OCI-LY7 (cell line): ENCODE data around the gene SLIT3. TPM values are rescaled to one million over a fixed set of nuclear protein-coding genes. Genes with fewer than 3 reads are reported as not detected.

Experiments
- BruUV-seq: library from RNA; stranded (reverse); fragments of 400-500 nt; replicated peaks from 2 replicates; lab custom pipeline; 2021; lab: Mats Ljungman, UMichigan
- CTCF ChIA-PET: fragments of 300-600 bp; sonication (Branson Sonifier 250); formaldehyde crosslinking; loops from one replicate; lab custom pipeline; 2022; ENCODE audit warnings: antibody characterized with exemption; ENCODE audit not compliant: unreplicated experiment; lab: Charles Lee
- POLR2A ChIA-PET: fragments of 300-600 bp; sonication (Branson Sonifier 250); formaldehyde crosslinking; loops from one replicate; lab custom pipeline; 2022; ENCODE audit warnings: antibody characterized with exemption; lab: Charles Lee
- DNase-seq: peaks from one replicate; pipeline ENCODE4 v3.0.0-alpha.2; 2015; ENCODE audit warnings: low spot score
- H2AFZ ChIP-seq: fragments of 200-600 bp; sonication (generic), shearing (Covaris generic); 2 replicates; pipeline ENCODE4 v1.6.1; 2014; ENCODE audit warnings: mild to moderate bottlenecking, antibody characterized with exemption, low read length, moderate library complexity
- H3K27ac ChIP-seq: fragments of 200-600 bp; sonication (generic); 2 replicates; pipeline ENCODE4 v1.5.1; 2014; ENCODE audit warnings: mixed run types, low read depth, mild to moderate bottlenecking, moderate library complexity, low read length, inconsistent platforms; ENCODE audit not compliant: poor library complexity, severe bottlenecking
- H3K36me3 ChIP-seq: fragments of 200-600 bp; sonication (generic); 2 replicates; pipeline ENCODE4 v1.6.1; 2014; ENCODE audit warnings: mild to moderate bottlenecking, antibody characterized with exemption, low read length, moderate library complexity, mixed read lengths; ENCODE audit not compliant: insufficient read depth
- H3K4me1 ChIP-seq: fragments of 200-600 bp; sonication (generic); 2 replicates; pipeline ENCODE4 v1.5.1; 2014; ENCODE audit warnings: mild to moderate bottlenecking, low read length; ENCODE audit not compliant: insufficient read depth, poor library complexity, severe bottlenecking
- H3K4me2 ChIP-seq: fragments of 200-600 bp; sonication (generic); 2 replicates; pipeline ENCODE4 v1.6.1; 2014; ENCODE audit warnings: mild to moderate bottlenecking, low read length
- H3K4me3 ChIP-seq: fragments of 200-600 bp; sonication (generic); 2 replicates; pipeline ENCODE4 v1.5.1; 2014; ENCODE audit warnings: mild to moderate bottlenecking, low read depth, low read length; ENCODE audit not compliant: poor library complexity, severe bottlenecking
- H3K79me2 ChIP-seq: fragments of 200-600 bp; sonication (generic); 2 replicates; pipeline ENCODE4 v1.6.1; 2016; ENCODE audit warnings: low read depth, mild to moderate bottlenecking, low read length, moderate library complexity, mixed read lengths; ENCODE audit not compliant: insufficient read depth
- H3K9me2 ChIP-seq: fragments of 200-600 bp; sonication (generic); 2 replicates; pipeline ENCODE4 v1.6.1; 2016; ENCODE audit warnings: mild to moderate bottlenecking, low read length, mixed read lengths; ENCODE audit not compliant: insufficient read depth
- H3K9me3 ChIP-seq: fragments of 200-600 bp; sonication (generic); 2 replicates; pipeline ENCODE4 v1.6.1; 2014; ENCODE audit warnings: mild to moderate bottlenecking, mixed run types, low read length, mixed read lengths
- H4K20me1 ChIP-seq: fragments of 200-600 bp; sonication (generic); 2 replicates; pipeline ENCODE4 v1.6.1; 2014; ENCODE audit warnings: mild to moderate bottlenecking, antibody characterized with exemption, low read length, moderate library complexity, mixed read lengths; ENCODE audit not compliant: insufficient read depth
- EZH2phosphoT487 ChIP-seq: fragments of 200-600 bp; sonication (generic); IDR thresholded peaks from 2 replicates; pipeline ENCODE4 v1.6.1; 2018; ENCODE audit warnings: low read depth, borderline replicate concordance, mild to moderate bottlenecking, mixed run types, antibody characterized with exemption, low read length, moderate library complexity, mixed read lengths
- intact Hi-C: fragments of 100-400 bp; cut with micrococcal nuclease; formaldehyde crosslinking; loops from one replicate; pipeline ENCODE4 v1.10.0; 2022; ENCODE audit not compliant: unreplicated experiment
- total RNA-seq, 2 experiments: library from RNA; depleted of rRNA in 1 of 2; stranded (reverse); fragments of >200 nt in 1 of 2; shearing (Covaris generic) in 1 of 2; gene quantifications; 2 replicates each; pipeline ENCODE4 v1.2.3, GENCODE V29; 2014 to 2022
- TF ChIP-seq, protein P1 (sequence below): fragments of 200-600 bp; sonication (generic); conservative IDR thresholded peaks from 2 replicates; pipeline ENCODE4 v1.5.1; 2014; ENCODE audit warnings: mild to moderate bottlenecking, antibody characterized with exemption, low read length, moderate library complexity, mixed read lengths

The SLIT3 gene
- total RNA-seq, 2 experiments from 2014 or later, result not detected

DNA sequence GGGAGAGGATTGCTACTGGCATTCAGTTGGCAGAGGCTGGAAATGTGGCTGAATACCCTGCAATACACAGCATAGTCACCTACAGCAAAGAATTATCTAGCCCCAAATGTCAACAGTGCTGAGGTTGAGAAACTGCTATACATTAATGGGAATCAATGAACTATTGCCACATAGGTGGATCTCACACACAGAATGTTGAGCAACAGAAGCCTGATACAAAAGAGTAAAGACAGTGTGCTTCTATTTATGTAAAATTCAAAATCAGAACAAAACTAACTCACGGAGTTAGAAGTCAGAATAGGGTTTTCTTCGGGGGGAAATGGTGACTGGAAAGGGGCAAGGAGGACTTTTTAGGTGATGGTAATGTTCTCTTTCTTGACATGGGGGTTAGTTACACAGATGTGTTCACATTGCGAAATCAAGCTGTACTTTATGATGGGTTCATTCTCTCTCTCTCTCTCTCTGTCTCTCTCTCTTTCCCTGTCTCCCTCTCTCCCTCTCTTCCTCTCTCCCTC, 676.0 kb downstream of the SLIT3 start:
- Histone ChIP-seq H3K4me2 (no peak overlapping the region), H3K9me3 (no peaks in the 10 kb centered on the region), H3K4me1 (no peaks in the 10 kb centered on the region), H3K4me3 (no peak overlapping the region), H2AFZ (no peak overlapping the region), H3K9me2 (no peaks in the 10 kb centered on the region), H3K27ac (no peak overlapping the region), H3K79me2 (no peaks in the 10 kb centered on the region), H3K36me3 (no peaks in the 10 kb centered on the region), H4K20me1 (no peaks in the 10 kb centered on the region)
- intact Hi-C loops, result no loop called here
- DNase-seq, result no peak
- no peak for TF ChIP-seq EZH2phosphoT487
- TF ChIP-seq, protein P1, sequence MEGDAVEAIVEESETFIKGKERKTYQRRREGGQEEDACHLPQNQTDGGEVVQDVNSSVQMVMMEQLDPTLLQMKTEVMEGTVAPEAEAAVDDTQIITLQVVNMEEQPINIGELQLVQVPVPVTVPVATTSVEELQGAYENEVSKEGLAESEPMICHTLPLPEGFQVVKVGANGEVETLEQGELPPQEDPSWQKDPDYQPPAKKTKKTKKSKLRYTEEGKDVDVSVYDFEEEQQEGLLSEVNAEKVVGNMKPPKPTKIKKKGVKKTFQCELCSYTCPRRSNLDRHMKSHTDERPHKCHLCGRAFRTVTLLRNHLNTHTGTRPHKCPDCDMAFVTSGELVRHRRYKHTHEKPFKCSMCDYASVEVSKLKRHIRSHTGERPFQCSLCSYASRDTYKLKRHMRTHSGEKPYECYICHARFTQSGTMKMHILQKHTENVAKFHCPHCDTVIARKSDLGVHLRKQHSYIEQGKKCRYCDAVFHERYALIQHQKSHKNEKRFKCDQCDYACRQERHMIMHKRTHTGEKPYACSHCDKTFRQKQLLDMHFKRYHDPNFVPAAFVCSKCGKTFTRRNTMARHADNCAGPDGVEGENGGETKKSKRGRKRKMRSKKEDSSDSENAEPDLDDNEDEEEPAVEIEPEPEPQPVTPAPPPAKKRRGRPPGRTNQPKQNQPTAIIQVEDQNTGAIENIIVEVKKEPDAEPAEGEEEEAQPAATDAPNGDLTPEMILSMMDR, result no peak
- ChIA-PET POLR2A (no interaction called here), CTCF (no interaction called here)
- BruUV-seq, result no TSS peak

DNA sequence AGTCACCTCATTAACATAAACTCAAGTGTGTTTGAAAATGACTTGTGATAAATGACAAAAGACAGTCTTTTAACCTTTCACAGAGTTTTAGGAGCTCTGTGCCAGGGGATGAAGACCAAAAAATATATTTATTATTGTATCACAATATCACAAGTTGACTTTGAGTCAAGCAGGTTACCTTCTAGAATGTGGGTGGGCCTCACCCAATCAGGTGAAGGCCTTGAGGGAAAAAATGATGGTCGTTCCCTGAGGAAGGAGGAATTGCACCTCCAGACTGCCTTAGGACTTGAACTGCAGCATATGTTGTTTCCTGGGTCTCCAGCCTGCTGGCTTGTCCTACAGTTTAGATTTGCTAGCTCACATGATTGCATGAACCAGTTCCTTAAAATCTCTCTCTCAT, 680.1 kb downstream of the SLIT3 start:
- intact Hi-C loops, result no loop called here
- no peaks in the 10 kb centered on the region for H3K9me2 ChIP-seq
- TF ChIP-seq, protein P1, result no peak
- TF ChIP-seq EZH2phosphoT487, result no peak
- no TSS peak for BruUV-seq
- no peak for DNase-seq
- no peak overlapping the region for H3K27ac ChIP-seq
- H3K4me2 ChIP-seq, result no peak overlapping the region
- no peaks in the 10 kb centered on the region for H3K9me3 ChIP-seq
- H4K20me1 ChIP-seq, result no peaks in the 10 kb centered on the region
- no peak overlapping the region for H3K4me3 ChIP-seq
- no peaks in the 10 kb centered on the region for H3K4me1 ChIP-seq
- no peaks in the 10 kb centered on the region for H3K79me2 ChIP-seq
- H3K36me3 ChIP-seq, result no peaks in the 10 kb centered on the region
- ChIA-PET CTCF (no interaction called here), POLR2A (interaction anchor here (0.6 kb wide), 1 partner anchor 1535 kb away, joined by 4 read pairs; no protein-coding TSS in a partner anchor)
- H2AFZ ChIP-seq, result no peak overlapping the region

DNA sequence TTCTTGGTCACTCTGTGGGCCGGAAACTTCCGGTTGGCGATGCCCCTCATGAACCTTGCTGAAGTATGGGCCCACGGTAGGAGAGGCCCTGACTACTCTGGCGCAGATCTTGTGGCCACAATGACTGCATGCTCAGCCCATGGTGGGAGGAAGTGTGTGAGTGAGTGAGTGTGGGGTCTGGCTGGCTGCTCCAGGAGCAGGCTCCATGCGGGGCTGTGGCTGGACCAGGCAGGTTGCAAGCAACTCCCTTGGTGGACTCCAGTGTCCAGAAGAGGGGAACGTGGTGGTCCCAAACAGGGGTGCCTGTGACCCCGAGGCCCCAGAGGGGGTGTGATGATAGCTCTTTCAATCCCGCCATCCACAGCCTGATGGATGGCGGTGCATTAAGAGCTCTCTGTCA, 686.3 kb downstream of the SLIT3 start:
- H3K4me1 ChIP-seq, result no peaks in the 10 kb centered on the region
- no TSS peak for BruUV-seq
- TF ChIP-seq EZH2phosphoT487, result no peak
- TF ChIP-seq, protein P1, result no peak
- CTCF ChIA-PET, result no interaction called here
- DNase-seq, result no peak
- H3K36me3 ChIP-seq, result no peaks in the 10 kb centered on the region
- no peak overlapping the region for H2AFZ ChIP-seq
- H3K79me2 ChIP-seq, result no peaks in the 10 kb centered on the region
- H3K9me3 ChIP-seq, result no peaks in the 10 kb centered on the region
- no peak overlapping the region for H3K4me2 ChIP-seq
- intact Hi-C loops, result no loop called here
- no peak overlapping the region for H3K27ac ChIP-seq
- H4K20me1 ChIP-seq, result no peaks in the 10 kb centered on the region
- no peak overlapping the region for H3K4me3 ChIP-seq
- no peaks in the 10 kb centered on the region for H3K9me2 ChIP-seq
- POLR2A ChIA-PET, result interaction anchor here (0.5 kb wide), 1 partner anchor 34 kb away, joined by 3 read pairs; no protein-coding TSS in a partner anchor
